ENCODE results near the gene TNNT3.
A peak's percentile ranks its signal among the peaks of the same experiment; 100 is the strongest.

The TNNT3 gene

GRCh38 chr11:1923201-1923956, 3.9 kb downstream of the TNNT3 start:
- DNase-seq = no peak

GRCh38 chr11:1924181-1924580, 4.7 kb downstream of the TNNT3 start:
- no peak for DNase-seq

DNA sequence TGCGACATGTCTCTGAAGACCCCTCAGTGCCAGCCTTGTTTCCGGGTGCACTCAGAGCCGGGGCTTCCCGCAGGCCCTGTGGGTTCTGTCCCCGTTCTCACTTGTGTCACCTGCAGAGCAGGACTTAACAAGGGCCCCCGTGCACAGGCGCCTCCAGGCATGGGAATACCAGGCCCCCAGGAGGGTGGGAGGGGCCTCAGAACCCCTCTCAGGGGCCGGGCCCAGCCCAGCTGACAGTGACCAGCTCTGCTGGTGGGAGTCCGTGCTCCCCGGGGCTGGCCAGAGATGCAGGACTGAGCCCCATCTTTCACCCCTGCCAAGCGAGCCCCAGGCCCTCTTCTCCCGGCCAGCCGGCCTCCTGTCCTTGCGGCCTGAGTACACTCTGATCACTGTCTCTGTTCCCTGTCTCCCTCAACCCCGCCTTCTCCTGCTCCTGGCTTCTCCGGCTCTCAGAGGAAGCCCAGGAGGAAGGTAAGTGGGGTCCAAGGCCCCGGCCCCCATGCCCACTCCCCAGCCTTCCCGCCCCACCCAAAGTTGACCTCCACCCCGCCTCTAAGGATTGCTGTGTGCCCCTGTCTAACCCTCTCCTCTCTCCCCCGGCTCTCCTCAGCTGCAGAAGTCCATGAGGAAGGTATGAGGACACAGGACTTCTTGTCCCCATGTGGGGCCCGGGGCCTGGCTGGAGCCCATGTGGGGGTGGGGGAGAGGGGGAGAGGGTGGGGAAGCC, 5.3 kb downstream of the TNNT3 start:
- DNase-seq = no peak

DNA sequence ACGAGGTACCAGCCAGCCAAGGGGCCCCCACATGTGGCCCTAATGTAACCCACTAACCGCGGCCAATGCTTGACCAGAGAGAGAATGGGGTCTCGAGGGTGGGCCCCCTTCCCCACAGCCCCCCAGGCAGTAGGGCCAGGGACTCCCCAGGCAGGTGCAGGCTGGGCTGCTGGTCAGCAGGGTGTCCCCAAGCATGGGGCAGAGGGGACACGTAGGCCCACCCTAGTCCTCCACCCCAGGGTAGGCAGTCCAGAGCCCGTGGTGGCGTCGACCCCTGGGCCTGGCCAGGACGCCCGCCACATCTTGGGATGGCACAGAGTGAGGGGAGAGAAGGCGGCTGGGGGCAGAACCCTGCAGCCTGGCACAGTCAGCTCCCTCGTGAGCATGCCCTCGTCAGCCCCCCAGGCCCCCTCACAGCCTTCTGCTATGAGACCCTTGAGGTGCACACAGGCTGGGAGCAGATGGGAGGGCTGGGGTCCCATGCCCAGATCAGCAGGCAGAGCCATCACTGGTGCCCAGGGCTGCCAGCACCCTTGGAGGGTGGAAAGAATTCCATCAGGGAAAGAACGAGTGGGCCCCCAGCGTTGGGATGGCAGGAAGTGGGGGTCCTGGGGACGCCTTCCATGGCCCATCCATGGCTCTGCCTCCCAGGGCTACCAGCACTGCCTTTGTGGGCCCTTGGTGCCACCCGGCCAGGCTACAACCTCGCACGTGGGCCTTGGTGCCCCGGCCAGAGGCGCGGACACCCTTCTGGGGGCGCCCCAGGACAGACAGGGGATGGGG, 6.1 kb downstream of the TNNT3 start:
- DNase-seq = no peak

DNA sequence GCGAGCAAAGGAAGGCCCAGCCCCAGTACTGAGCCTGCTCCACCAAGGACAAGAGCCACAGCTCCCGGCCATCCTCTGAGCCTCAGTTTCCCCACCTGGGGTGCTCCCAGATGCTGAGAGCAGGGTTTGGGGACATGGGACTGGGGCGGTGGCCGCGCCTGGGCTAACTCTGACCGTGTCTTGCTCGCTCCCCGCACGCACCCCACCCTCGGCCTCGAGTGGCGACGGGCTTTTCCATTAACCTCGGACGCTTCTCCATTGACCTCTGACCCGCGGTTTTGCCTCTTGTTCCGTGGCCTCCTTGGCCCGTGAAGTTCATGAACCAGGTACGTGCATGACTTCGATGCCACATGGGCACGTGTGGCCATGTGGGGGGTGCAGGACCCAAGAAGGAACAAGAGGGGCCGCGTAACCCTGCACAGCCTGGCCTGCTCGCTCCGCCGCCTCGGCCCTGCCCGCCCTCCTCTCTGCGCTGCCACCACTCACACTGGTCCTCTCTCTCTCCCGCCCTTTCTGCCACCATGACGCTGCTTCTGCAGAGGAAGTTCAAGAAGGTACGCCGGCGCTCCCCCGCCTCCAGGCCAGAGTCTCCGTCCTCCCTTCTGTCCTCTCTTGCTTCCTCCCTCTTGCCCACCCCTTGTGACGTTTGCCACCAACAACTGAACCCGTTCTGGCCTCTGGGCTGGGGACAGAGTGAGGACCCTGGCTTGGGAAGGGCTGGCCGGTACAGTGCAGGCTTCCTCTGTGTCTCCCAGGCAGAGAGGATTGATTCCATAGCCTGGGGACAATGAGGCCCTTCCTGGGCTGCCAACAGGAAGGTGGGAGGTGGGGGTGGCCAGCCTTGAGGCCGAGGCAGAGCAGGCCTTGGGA, 6.9 kb downstream of the TNNT3 start:
- peak; percentile 52 to 54 for DNase-seq

DNA sequence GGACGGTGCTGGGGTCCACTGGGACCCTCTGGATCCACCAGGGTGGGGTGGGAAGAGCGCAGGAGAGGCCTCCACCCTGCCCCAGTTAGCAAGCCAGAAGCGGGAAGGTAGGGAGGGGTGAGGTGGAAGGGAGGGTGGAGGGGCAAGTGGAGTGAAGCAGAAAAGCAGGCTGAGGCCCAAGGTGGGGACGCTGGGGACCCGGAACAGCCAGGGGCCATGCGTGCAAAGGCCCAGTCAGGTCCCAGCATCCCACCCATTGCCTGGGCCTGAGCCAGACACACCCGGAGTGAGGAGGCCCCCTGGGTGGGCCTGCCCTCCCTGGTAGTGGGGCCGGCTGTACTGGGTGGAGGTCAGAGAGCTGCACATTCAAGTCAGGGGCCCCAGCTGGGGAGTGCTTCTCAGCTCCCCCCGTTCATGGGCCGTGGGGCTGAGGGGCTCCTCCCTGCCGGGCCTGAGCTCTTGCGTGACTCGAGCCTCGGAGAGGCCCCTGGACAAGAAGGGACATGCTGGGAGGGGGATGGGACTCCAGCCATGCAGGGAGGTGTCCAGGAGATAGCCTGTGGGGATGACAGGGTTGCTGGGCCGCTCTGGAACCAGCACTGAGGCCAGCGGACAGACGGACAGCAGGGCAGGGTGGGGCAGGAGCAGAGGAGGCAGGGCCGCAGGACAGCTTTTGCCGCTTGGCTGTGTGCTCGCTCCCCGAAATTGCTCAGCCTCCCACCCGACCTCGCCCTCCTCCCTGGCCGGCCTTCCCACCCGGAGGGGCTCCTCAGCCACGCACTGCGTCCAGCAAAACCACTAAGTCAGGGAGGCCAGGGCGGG, 7.7 kb downstream of the TNNT3 start:
- DNase-seq = no peak

DNA sequence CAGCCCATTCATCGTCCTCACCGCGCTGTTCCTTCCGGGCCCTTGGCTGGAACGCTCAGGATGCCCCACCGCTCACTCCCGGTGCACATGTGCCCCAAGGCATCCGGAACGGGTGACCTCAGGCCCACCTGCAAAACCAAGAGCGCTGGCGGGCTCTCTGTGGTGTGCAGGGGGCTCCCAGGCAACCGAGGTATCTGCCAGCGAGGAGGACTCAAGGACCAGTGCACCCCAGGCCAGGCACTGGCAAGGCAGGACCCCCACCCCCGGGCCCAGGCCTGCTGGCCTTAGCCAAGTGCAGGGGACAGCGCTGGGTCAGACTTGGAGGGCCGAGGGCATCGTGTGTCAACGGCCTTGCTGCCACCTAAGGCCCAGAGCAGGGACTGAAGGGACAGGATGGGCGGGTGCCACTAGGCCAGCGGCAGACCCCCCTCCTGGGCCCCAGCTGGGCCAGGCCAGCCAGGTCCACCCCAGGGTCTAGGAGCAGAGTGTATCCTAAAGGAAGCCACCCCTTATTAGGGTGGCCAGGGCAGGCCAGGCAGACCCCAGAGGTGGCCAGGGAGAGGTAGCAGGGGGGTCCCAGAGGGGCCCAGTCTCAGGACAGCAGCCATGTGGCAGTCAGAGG, 8.5 kb downstream of the TNNT3 start:
- no peak for DNase-seq

DNA sequence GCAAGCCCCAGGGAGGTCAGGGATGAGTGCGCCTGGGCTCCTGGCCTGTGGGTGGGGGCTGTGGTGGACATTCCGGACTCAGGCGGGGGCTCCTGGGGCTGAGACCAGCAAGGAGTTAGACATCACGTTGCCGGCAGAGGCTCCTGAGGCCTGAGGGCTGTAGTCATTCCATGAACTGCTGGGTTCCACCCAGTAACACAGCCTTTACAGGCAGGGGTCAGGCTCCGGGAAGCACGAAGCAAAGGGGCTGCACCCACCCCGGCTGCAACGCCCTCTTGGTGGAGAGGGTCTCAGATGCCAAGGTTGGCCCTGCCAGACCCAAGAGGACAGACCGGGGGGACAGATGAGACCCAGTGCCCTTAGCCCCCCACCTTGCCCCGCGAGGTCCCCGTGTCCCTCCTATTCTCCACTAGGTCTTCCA, 9.0 kb downstream of the TNNT3 start:
- DNase-seq = no peak

DNA sequence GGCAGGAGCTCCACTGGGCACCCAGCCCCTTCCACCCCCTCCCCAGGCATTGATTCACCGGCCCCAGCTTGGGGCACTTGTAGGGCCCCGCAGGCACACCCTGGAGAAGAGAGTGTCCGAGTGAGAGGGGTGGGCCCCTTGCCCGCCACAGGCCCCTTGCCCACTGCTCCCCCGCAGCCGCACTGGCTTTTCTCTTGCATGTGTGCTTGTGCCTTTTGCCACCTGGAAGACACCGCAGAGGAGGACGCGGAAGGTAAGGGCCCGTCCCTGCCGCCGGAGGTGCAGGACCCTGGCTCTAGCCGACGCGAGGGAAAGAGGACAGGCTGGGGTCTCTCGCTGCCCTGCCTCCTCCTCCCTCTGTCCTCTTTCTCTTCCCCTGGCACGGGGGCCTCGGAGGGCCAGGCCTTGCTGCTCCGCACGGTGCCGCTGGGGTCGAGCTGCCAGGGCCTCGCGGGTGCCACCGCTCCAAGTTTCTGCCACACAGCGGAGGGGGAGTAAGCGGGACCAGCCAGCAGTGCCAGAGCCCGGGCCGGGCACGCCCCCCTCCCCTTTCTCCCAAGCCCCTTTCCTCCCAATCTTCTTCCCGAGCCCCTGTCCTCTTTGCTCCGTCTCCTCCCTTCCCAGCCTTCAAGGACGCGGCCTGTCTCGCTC, 9.5 kb downstream of the TNNT3 start:
- DNase-seq = no peak

DNA sequence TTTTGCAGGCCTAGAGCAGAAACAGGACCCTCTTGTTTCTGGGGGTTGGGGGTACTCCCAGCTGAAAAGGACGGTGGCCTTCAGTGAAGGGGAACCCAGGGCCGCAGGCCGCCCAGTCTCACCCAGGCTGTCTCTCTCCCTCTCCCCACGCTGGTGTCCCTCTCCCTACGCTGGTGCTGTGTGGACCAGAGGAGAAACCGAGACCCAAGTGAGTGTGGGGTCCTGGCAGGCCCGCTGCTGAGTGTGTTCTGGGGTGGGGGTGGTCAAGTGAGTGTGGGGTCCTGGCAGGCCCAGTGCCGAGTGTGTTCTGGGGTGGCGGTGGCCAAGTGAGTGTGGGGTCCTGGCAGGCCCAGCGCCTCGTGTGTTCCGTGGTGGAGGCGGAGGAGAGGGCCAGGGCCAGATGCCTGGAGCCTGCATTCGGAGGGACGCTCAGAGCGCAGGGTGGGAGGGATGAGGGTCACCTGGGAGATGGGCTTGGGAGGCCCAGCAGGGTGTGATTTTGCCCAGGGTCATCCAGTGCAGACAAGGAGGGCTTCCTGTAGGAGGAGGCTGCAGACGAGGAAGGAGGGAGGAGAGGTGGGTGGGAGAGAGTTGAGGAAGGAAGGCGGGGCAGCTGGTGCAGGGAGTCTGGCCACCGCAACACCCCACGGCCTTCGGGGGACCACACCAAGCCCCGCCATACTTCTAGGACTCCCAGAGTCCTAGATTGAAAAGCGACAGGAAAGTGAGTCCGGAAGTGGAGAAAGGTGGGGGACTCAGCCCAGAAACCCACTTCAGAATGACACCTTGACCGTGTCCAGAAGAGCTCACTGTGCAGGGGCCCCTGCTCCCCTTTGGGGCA, 10.3 kb downstream of the TNNT3 start:
- DNase-seq = no peak

DNA sequence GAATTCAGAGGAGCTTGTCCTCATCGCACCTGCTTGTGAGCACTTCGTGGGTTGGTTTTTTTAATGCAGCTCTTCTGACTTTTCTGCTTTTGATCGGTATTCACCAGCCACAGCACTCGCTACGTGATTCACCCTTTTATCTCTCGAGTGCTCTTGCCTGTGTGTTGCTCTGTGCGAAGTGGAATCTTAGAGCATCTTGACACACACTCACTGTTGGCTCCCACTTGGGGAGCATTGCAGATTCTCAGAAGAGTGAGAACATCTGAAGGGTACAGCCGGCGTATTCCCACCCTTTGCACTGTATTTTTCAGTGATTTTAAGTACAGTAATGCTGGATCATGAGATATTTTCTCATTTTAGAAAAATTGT, 10.9 kb downstream of the TNNT3 start:
- DNase-seq = no peak

GRCh38 chr11:1931341-1932104, 12.0 kb downstream of the TNNT3 start:
- no peak for DNase-seq

GRCh38 chr11:1932105-1932480, 12.6 kb downstream of the TNNT3 start:
- no peak for DNase-seq

- DNase-seq = no peak
Observed at GRCh38 chr11:1932681-1933080, 13.2 kb downstream of the TNNT3 start.

DNA sequence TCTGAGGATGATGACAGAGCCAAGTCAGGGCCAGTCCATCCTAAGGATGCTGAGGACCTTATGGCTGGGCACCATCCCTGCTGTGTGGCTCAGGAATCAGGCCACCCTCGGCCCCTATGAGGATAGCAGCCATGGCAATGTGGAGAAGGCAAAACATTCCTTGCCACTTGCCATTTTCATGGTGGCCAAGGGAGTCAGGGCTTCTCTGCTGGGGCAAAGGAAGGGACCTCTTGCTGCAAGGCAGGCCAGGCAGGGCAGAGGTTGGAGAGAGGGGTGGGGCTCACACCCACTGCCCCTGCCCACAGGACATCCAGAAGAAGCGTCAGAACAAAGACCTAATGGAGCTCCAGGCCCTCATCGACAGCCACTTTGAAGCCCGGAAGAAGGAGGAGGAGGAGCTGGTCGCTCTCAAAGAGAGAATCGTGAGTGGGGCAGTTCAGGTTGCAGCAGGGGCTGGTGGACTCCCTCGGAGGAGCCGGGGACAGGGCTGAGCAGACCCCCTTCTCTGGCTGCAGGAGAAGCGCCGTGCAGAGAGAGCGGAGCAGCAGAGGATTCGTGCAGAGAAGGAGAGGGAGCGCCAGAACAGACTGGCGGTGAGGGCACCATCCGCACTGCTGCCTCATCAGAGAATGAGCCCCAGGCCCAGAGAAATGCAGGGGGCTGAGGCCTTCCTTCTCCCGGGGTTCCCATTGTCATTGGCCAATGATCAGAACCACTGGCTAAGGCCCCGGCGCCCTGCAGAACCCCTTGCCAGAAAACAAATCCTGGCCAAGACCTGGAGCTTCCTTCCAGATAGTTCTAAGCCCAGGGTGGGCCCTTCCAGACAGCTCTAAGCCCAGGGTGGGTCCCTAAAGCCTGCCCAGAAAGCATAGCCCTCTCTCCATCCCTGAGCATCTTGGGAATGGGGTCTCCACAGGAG, 14.2 kb downstream of the TNNT3 start:
- DNase-seq = no peak

DNA sequence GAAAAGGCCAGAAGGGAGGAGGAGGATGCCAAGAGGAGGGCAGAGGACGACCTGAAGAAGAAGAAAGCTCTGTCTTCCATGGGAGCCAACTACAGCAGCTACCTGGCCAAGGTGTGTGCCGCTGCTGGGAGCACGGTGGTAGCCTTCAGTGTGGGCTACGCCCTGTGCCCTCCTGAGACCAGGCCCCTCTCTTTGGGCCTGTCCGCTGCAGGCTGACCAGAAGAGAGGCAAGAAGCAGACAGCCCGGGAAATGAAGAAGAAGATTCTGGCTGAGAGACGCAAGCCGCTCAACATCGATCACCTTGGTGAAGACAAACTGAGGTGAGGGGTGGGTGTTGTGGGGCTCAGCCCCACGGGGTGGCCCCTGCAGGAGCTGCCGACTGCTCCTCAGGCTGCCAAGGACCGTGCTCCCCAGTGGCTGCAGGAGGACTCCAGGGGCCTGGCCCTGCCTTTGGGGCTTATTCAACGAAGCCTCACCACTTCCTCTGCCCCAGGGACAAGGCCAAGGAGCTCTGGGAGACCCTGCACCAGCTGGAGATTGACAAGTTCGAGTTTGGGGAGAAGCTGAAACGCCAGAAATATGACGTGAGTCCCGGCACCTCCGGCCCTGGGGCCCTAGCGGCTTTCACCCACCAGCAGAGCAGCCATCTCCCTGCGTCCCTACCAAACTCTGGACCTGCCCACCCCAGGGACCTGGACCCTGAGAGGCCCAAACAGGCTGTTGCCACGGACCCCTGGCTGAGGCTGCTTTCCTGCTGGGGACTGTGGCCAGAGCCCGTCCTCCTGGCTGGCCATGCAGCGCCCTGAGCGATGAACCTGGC, 15.0 kb downstream of the TNNT3 start:
- DNase-seq = no peak

All from inflammatory macrophage (primary cell).